Duodenal mucosa (tissue), 2 donors: ENCODE measurements around the gene RNU5B-1.

Experiments used
- H3K27ac ChIP-seq: one replicate; pipeline ENCODE4 v1.7.0; 2013; ENCODE audit warnings: low read depth, low read length
- H3K27me3 ChIP-seq, 2 donors: one replicate each; pipeline ENCODE4 v1.7.0; 2013; ENCODE audit warnings: low read length in 2 of 2, control low read depth in 1 of 2; ENCODE audit not compliant: insufficient read depth in 2 of 2, control insufficient read depth in 1 of 2
- H3K36me3 ChIP-seq, 2 donors: one replicate each; pipeline ENCODE4 v1.7.0; 2013; ENCODE audit warnings: low read length in 2 of 2, control low read depth in 1 of 2; ENCODE audit not compliant: insufficient read depth in 2 of 2, control insufficient read depth in 1 of 2
- H3K4me1 ChIP-seq, 2 donors: one replicate each; pipeline ENCODE4 v1.7.0; 2013; ENCODE audit warnings: low read length in 2 of 2, control low read depth in 1 of 2; ENCODE audit not compliant: insufficient read depth in 2 of 2, control insufficient read depth in 1 of 2
- H3K4me3 ChIP-seq, 2 donors: one replicate each; pipeline ENCODE4 v1.7.0; 2013; ENCODE audit warnings: low read length in 2 of 2, low read depth in 1 of 2
- H3K9ac ChIP-seq, 2 donors: one replicate each; pipeline ENCODE4 v1.7.0; 2013; ENCODE audit warnings: low read length in 2 of 2, low read depth in 1 of 2
- H3K9me3 ChIP-seq, 2 donors: one replicate each; pipeline ENCODE4 v1.7.0; 2013; ENCODE audit warnings: low read length in 2 of 2, control low read depth in 1 of 2; ENCODE audit not compliant: control insufficient read depth in 1 of 2

The RNU5B-1 gene

DNA sequence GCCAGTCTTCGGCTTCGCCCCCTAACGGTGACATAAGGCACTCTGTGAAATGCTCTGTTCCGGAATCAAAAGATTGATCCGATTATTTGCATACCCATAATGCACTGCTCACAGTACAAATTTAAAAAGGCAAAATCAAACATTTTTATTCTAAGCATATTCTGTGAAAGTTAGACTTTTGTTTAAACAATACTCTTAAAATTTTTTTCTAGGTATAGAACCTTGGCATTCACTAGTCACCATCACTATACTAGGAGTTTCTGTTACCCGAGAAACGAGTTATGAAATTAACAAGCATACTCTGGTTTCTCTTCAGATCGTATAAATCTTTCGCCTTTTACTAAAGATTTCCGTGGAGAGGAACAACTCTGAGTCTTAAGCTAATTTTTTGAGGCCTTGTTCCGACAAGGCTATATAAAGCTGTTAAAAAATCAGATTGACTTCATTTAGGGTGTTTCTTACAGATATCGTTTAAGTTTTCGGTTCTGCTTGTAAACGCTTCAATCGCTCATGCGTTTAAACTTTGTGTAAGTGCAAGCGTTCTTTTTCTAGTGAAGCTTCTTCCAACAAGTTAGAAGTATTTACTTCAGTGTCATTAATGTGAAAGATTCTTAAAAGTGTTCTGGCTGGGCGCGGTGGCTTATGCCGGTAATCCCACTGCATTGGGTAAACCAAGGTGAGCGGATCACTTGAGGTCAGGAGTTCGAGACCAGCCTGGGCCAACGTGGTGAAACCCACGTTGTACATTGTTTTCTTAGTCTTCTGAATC, at the start of gene RNU5B-1:
Gene RNU5B-1 (plus strand): TSS at position 297 of the 769 bp plus-strand sequence.
- Histone ChIP-seq H3K4me3 (peak within 1 kb of the TSS; percentile 77 to 88), H3K4me1 (peaks cover 9 to 13% of the 10 kb centered on the region in 2 donors), H3K9ac (peak within 1 kb of the TSS; percentile 55 to 80), H3K9me3 (no peaks in the 10 kb centered on the region), H3K36me3 (no peaks in the 10 kb centered on the region), H3K27me3 (no peaks in the 10 kb centered on the region), H3K27ac (peak within 1 kb of the TSS; percentile 20)

DNA sequence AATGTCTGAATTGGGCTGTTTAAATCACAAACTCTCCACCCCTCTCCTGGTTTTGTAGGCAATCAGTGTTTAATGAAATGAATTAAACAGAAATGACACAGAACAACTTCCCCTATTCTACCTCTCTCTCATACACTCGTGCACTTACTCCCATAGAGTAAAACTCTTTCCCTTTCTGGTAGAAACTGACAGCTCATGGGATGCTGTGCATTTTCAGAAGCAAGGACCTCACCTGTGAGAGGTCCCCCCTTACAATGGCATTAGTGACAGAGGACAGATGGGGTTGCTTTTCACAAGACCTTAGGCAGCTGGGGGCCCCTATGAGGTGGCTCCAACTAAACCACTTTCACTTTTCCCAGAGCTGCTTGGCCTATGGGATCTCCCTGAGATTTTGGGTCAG, 49.7 kb upstream of the RNU5B-1 start:
- Histone ChIP-seq H3K27me3 (no peaks in the 10 kb centered on the region), H3K4me1 (no peaks in the 10 kb centered on the region), H3K9me3 (no peaks in the 10 kb centered on the region), H3K27ac (no peak overlapping the region), H3K4me3 (no peak overlapping the region), H3K36me3 (peaks cover 11 to 21% of the 10 kb centered on the region in 2 donors), H3K9ac (no peak overlapping the region)

DNA sequence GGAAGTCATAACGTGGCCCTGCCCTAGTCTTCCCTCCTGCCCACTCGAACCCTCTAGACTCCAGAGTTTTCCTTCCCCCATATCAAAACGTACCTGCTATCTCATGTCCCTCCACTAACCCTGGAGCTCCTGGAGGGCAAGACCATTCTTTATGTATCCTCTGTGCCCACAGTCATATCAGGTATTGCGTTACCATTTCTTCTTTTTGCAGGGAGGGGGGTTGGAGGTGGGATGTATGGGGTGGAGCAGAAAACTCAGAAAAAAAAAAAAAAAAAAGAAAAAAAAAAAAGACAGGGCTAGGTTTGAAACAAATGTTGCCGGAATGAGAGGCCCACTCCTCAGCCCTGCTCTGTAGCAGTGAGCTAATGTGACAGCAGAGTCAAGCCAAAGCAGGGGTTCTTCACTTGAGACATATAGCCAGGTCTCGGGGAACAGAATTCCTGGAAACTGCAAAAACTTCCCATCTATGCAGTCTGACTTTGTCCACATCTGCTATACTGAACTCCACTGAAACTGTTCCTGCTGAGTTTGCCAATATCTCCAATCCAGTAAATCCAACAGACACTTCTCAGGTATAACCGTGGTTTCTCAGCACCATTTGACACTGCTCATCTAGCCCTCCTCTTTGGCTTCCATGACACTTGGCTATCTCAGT, 48.9 kb upstream of the RNU5B-1 start:
- no peaks in the 10 kb centered on the region for H3K4me1 ChIP-seq
- no peaks in the 10 kb centered on the region for H3K27me3 ChIP-seq
- H3K9ac ChIP-seq, result no peak overlapping the region
- no peak overlapping the region for H3K27ac ChIP-seq
- peaks cover 11 to 29% of the 10 kb centered on the region in 2 donors for H3K36me3 ChIP-seq
- no peaks in the 10 kb centered on the region for H3K9me3 ChIP-seq
- no peak overlapping the region for H3K4me3 ChIP-seq

DNA sequence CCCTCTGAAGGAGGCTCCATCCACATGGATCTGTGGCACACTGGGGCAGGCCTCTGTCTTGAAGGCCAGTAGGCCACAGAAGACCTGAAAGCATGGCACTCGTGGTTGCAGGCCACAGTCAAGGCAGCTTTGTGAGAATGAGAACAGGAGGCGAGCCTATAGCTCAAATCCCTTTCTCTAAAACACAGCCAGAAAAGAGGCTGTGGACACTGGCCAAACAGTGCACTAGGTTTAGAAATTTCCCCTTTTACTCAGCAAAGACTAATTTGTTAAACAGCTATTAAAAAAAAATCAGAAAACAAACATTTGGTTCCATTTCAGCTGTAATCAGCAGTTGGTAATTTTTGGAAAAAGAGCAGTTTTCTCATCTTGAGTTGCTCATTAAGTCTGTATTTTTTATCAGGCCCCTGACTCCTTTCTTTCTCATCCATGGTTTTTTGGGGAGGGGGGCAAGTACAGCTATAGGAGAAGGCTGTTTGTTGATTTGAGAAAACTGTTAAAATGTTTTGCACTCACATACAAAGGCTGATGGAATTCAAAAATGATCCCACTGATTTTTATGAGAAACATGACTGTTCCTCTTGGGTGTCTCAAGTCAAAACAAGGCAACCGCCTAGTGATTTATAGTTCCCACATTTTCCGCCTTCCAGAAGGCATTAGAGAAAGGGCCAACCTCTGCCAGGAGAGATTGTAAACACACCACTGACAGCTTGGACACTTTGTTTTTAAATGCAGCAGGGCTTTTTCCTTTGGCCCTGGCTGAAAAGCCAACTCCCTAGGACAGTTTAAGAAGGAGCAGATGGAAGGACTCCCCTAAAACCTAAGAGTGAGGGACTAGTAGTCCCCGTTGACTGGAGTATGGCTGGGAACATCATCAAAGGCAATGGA, 45.9 kb upstream of the RNU5B-1 start:
- H3K27ac ChIP-seq, result no peak overlapping the region
- H3K4me1 ChIP-seq, result no peaks in the 10 kb centered on the region
- H3K9ac ChIP-seq, result no peak overlapping the region
- peaks cover 21 to 49% of the 10 kb centered on the region in 2 donors for H3K36me3 ChIP-seq
- H3K27me3 ChIP-seq, result no peaks in the 10 kb centered on the region
- H3K4me3 ChIP-seq, result no peak overlapping the region
- no peaks in the 10 kb centered on the region for H3K9me3 ChIP-seq

DNA sequence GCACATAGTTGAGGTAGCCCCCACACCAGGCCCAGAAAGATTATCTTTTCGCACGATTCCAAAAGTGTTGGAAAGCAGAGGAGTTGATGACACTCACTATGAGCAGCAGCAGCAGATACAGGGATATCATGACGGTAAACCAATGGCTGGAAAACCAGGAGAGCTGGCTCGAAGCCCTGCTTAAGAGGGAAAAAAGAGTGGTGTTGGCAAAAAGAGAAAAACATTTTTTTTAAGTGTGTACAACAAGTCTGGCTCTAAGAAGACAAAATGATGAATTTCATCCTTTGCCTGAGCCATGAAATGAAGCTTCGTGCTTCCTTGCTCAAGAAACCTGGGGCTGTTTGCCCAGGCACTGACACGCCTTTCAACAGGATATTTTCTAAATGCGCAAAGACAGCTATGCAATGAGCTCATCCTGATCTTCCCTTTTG, 45.1 kb upstream of the RNU5B-1 start:
- H3K4me1 ChIP-seq, result no peaks in the 10 kb centered on the region
- H3K27ac ChIP-seq, result no peak overlapping the region
- no peaks in the 10 kb centered on the region for H3K27me3 ChIP-seq
- H3K9ac ChIP-seq, result no peak overlapping the region
- no peaks in the 10 kb centered on the region for H3K9me3 ChIP-seq
- no peak overlapping the region for H3K4me3 ChIP-seq
- H3K36me3 ChIP-seq, result peaks cover 21 to 52% of the 10 kb centered on the region in 2 donors

DNA sequence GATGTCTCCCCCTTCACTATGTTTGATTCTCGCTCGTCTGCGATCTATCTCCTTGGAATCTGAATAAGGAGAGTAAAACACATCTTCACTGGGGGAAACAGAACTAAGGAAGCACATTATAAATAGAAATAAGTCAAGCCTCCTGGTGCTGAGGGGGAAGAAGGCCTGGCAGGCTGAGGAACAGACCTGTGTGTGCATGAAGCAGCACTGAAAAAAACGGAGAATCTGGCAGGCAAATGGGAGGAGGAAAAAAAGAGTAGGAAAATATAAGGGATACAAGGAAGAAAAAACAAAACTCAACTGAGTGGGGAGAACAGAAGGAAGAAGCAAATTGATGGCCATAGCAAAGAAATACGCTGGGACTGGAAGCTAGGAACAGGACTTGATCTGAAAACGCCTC, 43.5 kb upstream of the RNU5B-1 start:
- H3K9me3 ChIP-seq, result no peaks in the 10 kb centered on the region
- no peak overlapping the region for H3K9ac ChIP-seq
- peaks cover 21 to 60% of the 10 kb centered on the region in 2 donors for H3K36me3 ChIP-seq
- H3K27ac ChIP-seq, result no peak overlapping the region
- H3K27me3 ChIP-seq, result no peaks in the 10 kb centered on the region
- H3K4me3 ChIP-seq, result no peak overlapping the region
- H3K4me1 ChIP-seq, result no peaks in the 10 kb centered on the region

DNA sequence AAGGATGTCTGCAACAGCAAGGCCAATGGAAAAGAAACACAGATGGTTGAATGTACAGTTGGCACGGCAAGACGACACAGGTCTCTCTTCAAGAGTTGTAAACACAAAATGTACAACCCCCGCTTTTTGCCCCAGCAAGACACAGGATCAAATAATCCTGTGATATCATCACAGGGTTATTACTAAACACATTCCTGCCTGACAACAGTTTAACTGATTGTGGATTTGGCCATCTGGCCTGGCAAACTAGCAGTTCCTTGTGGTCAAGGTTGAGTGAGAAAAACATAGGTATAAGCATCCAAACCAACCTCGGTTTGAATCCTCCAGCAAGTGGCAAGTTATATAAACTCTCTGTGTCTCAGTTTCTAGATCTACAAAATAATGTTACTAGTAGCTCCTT, 41.2 kb upstream of the RNU5B-1 start:
- Histone ChIP-seq H3K4me3 (no peak overlapping the region), H3K4me1 (no peaks in the 10 kb centered on the region)

DNA sequence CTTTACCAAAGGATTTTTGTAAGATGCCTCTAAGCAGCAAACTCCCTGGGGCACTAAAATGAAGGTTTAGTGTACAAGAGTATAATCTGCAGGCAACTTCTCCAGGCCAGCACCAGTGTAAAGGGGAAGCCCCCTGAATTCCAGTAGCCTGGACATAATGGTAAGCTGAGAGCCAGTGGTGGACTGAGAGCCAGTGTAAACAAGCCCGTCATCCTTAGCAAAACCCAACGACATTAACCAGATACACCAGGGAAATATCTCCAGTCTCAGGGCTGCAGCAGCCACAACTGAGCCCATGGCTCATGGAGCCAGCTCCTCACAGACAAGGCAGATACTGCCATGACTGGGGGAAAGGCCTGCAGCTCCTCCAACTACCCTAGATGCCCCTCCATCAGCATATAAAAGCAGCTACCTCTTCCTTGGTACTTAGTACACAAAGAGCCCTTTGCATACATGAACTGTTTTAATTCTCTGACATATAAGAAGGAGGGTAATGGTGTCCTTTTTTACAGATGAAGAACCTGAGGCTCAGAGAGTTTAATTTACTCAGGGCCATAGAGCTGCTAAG, 39.5 kb upstream of the RNU5B-1 start:
- Histone ChIP-seq H3K4me1 (no peaks in the 10 kb centered on the region), H3K9ac (no peak overlapping the region), H3K9me3 (no peaks in the 10 kb centered on the region), H3K27ac (no peak overlapping the region), H3K4me3 (no peak overlapping the region), H3K27me3 (no peaks in the 10 kb centered on the region), H3K36me3 (peaks cover 10 to 45% of the 10 kb centered on the region in 2 donors)

More for the DNA sequence above, 41.2 kb upstream of the RNU5B-1 start:
- no peak overlapping the region for H3K27ac ChIP-seq
- no peak overlapping the region for H3K9ac ChIP-seq
- H3K27me3 ChIP-seq, result no peaks in the 10 kb centered on the region
- peaks cover 20 to 56% of the 10 kb centered on the region in 2 donors for H3K36me3 ChIP-seq
- H3K9me3 ChIP-seq, result no peaks in the 10 kb centered on the region

DNA sequence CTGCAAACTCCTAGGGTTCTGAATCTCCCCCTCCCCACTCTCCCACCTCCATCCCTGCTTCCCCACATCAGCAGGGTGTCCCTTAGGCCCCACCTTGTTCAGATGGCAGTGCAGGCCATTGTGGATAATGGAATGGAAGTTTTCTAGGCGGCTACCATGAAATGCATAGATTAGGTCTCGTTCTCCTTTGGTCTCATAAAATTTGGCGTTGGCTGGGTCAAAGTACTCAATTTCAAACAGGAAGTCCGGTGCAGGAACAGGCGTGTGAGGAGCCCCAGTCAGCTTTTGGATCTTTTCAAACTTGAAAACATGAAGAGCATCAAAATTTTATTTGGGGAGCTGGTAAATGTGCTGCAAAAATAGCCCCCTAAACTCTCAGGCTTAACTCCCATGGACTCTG, 38.0 kb upstream of the RNU5B-1 start:
- Histone ChIP-seq H3K27ac (no peak overlapping the region), H3K36me3 (peaks cover 15 to 41% of the 10 kb centered on the region in 2 donors), H3K4me1 (no peaks in the 10 kb centered on the region), H3K27me3 (no peaks in the 10 kb centered on the region), H3K4me3 (no peak overlapping the region), H3K9ac (no peak overlapping the region), H3K9me3 (no peaks in the 10 kb centered on the region)
